HL-60 (cell line): ENCODE results near the gene BEGAIN.

Experiments
- DNase-seq, 2 experiments: peaks; one replicate each; pipeline ENCODE4 v3.0.0-alpha.2; 2010 to 2020; ENCODE audit warnings: low read depth in 1 of 2, low spot score in 1 of 2
- H3K27ac ChIP-seq: fragments of 250-450 bp; sonication (Bioruptor Pico); replicated peaks from 2 replicates; pipeline ENCODE4 v1.5.1; 2020; ENCODE audit warnings: mild to moderate bottlenecking, moderate library complexity
- H3K27me3 ChIP-seq: fragments of 250-450 bp; sonication (Bioruptor Pico); 2 replicates; pipeline ENCODE4 v1.5.1; 2021; ENCODE audit warnings: mild to moderate bottlenecking, moderate library complexity; ENCODE audit not compliant: insufficient read depth, poor library complexity, severe bottlenecking
- H3K4me3 ChIP-seq: replicated peaks from 2 replicates; pipeline ENCODE4 v1.5.1; 2011; ENCODE audit warnings: mild to moderate bottlenecking, control low read depth, low read length; ENCODE audit not compliant: insufficient read depth
- GABPA ChIP-seq: IDR thresholded peaks from 2 replicates; pipeline ENCODE4 v1.6.1; 2012; ENCODE audit warnings: low read depth
- POLR2AphosphoS5 ChIP-seq: IDR thresholded peaks from 2 replicates; pipeline ENCODE4 v1.6.1; 2012; ENCODE audit warnings: low read depth
- SPI1 ChIP-seq: IDR thresholded peaks from 2 replicates; pipeline ENCODE4 v1.6.1; 2012; ENCODE audit warnings: low read depth, mild to moderate bottlenecking, borderline replicate concordance
- TF ChIP-seq, protein P1 (sequence below): IDR thresholded peaks from one replicate; pipeline ENCODE4 v1.5.1; 2011; ENCODE audit warnings: low read length, control low read depth, inconsistent platforms; ENCODE audit not compliant: insufficient read depth
- TF ChIP-seq, protein P2 (sequence below): IDR thresholded peaks from 2 replicates; pipeline ENCODE4 v1.6.1; 2012; ENCODE audit warnings: low read depth; ENCODE audit not compliant: insufficient replicate concordance

Gene BEGAIN

DNA sequence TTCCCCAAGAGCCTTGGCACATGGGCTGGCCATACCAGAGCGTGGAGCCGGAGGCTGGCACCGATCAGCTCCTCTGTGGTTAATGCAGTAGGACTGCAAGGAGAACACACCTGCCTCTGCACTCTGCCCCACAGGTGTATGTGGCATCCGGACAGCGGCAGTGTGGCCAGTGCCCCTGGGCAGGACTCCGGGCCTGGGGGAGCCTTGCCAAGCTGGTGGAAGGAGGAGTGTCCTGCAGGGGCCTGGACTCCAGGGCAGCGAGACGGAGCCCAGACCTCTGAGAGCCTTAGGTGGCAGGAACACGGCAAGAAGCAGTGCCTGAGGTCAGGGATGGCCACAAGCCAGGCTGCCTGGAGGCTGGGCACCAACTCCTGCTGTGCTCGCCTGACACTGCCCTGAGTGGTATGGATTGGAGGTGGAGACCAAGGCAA lies 5.3 kb upstream of the BEGAIN start:
- Histone ChIP-seq H3K27ac (no peak overlapping the region), H3K27me3 (peaks cover 14% of the 10 kb centered on the region), H3K4me3 (no peak overlapping the region)
- DNase-seq, result no peak
- no peak for TF ChIP-seq SPI1
- TF ChIP-seq, protein P1, sequence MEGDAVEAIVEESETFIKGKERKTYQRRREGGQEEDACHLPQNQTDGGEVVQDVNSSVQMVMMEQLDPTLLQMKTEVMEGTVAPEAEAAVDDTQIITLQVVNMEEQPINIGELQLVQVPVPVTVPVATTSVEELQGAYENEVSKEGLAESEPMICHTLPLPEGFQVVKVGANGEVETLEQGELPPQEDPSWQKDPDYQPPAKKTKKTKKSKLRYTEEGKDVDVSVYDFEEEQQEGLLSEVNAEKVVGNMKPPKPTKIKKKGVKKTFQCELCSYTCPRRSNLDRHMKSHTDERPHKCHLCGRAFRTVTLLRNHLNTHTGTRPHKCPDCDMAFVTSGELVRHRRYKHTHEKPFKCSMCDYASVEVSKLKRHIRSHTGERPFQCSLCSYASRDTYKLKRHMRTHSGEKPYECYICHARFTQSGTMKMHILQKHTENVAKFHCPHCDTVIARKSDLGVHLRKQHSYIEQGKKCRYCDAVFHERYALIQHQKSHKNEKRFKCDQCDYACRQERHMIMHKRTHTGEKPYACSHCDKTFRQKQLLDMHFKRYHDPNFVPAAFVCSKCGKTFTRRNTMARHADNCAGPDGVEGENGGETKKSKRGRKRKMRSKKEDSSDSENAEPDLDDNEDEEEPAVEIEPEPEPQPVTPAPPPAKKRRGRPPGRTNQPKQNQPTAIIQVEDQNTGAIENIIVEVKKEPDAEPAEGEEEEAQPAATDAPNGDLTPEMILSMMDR, result no peak
- TF ChIP-seq, protein P2, sequence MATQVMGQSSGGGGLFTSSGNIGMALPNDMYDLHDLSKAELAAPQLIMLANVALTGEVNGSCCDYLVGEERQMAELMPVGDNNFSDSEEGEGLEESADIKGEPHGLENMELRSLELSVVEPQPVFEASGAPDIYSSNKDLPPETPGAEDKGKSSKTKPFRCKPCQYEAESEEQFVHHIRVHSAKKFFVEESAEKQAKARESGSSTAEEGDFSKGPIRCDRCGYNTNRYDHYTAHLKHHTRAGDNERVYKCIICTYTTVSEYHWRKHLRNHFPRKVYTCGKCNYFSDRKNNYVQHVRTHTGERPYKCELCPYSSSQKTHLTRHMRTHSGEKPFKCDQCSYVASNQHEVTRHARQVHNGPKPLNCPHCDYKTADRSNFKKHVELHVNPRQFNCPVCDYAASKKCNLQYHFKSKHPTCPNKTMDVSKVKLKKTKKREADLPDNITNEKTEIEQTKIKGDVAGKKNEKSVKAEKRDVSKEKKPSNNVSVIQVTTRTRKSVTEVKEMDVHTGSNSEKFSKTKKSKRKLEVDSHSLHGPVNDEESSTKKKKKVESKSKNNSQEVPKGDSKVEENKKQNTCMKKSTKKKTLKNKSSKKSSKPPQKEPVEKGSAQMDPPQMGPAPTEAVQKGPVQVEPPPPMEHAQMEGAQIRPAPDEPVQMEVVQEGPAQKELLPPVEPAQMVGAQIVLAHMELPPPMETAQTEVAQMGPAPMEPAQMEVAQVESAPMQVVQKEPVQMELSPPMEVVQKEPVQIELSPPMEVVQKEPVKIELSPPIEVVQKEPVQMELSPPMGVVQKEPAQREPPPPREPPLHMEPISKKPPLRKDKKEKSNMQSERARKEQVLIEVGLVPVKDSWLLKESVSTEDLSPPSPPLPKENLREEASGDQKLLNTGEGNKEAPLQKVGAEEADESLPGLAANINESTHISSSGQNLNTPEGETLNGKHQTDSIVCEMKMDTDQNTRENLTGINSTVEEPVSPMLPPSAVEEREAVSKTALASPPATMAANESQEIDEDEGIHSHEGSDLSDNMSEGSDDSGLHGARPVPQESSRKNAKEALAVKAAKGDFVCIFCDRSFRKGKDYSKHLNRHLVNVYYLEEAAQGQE, result no peak
- no peak for TF ChIP-seq GABPA
- TF ChIP-seq POLR2AphosphoS5, result no peak

DNA sequence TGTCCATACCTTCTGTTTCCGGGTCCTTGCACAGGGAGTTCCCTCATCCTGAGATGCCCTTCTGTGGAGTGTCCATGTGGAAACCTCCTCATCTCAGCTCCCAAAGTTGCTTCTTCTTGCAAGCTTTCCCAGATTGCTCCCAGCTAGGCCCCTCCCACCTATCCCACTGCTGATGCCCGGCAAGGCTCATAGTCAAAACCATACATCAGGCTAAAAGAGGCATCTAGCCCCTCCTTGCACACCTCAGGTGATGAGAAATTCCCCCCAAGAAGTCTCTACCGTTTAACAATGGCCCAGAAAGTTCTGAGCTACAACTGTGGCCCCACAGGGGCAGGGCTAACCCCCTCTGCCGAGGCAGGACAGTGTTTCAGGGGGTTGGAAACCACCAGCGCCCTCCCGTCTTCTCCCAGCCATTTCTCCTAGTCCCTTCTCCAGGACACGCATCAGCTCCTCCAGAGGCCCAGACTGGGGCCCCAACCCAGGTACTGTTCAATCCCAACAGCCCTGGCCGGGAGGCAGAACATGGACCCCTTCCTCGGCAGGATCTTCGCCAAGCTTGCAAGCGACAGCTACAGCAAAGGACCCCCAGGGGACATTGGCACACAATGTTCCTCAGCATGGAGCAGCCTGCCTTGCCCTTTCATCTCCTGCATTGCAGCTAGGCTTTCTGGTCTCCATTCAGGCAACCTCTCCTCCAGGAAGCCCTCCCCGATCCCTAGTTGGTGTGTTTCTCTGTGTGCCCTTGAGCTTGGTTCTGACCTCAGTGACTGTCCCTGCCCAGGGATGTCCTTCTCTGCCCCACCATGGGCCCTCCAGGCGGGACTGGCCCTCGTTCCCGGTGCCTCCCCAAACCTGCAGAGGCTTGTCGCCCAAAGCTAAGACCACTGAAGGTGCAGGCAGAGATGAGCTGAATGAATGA lies 4.5 kb upstream of the BEGAIN start:
- no peak for DNase-seq
- H3K27ac ChIP-seq, result no peak overlapping the region
- peaks cover 14% of the 10 kb centered on the region for H3K27me3 ChIP-seq
- TF ChIP-seq, protein P2, result no peak
- TF ChIP-seq, protein P1, result no peak
- TF ChIP-seq SPI1 (no peak), GABPA (no peak), POLR2AphosphoS5 (no peak)
- H3K4me3 ChIP-seq, result no peak overlapping the region

DNA sequence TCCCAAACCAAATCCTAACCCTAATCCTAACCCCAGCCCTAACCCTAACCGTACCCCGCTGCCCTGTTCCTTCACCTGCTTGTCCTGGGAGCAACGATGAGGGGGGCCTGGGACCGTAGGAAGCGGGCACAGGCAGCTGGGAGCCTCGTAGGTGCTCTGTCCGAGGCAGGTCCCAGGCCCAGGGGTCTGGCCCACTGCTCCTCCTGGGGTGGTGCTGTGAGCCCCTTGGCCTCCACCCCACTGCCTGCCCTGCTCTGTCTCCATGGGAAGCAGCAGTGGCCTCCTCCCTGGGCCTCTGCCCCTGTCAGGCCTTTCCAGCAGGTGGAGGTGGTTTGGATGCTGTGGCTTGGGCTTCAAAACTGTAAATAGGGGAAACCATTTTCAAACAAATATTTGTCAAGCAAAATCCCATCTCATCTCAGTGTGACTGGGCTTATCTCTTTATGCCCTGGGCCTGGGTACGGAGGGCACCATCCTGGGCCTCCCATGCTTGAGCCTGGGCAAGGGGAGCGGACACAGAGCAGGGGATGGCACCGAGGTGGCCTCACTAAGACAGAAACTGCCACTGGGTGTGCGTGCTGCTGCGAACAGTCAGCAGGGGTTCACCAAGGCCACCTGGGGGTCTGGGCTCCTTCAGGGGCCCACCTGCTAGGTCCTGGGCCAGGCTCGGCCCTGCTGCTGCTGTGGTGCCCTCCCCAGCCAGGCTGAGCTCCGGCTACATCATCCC lies 3.7 kb upstream of the BEGAIN start:
- H3K27ac ChIP-seq, result no peak overlapping the region
- peaks cover 22% of the 10 kb centered on the region for H3K27me3 ChIP-seq
- DNase-seq, result no peak
- no peak overlapping the region for H3K4me3 ChIP-seq
- TF ChIP-seq POLR2AphosphoS5 (no peak), GABPA (no peak), SPI1 (no peak)
- TF ChIP-seq, protein P1, result no peak
- TF ChIP-seq, protein P2, result no peak
